K562 (cell line): ENCODE results near the gene ABCC9. TPM values are rescaled to one million over a fixed set of nuclear protein-coding genes. Genes with fewer than 3 reads are reported as not detected.

Experiments
- ATAC-seq: fragments of 200-7000 bp; cut with Tn5 transposase; 3 replicates; pipeline ENCODE4 v1.9.1; 2020; ENCODE audit warnings: moderate library complexity
- BruUV-seq: library from RNA; stranded (reverse); fragments of 400-500 nt; replicated peaks from 2 replicates; lab custom pipeline; 2021; lab: Mats Ljungman, UMichigan
- CTCF ChIA-PET: fragments of 300-600 bp; formaldehyde crosslinking; extraction: SDS; loops from one replicate; lab custom pipeline; 2021; ENCODE audit warnings: low intra/inter-chr PET ratio; lab: Yijun Ruan, JAX
- POLR2A ChIA-PET: fragments of 300-600, 350-650 bp; sonication (Branson Sonifier 250); formaldehyde crosslinking; extraction: SDS; loops from one replicate; lab custom pipeline; 2021; ENCODE audit warnings: antibody characterized with exemption, inconsistent platforms; lab: Yijun Ruan, JAX
- DNase-seq, 4 experiments: peaks; one replicate each; pipeline versions ENCODE4 v3.0.0 to v3.0.0-alpha.2; 2011 to 2018; ENCODE audit warnings: low spot score in 3 of 4, mixed read lengths in 3 of 4; ENCODE audit errors: extremely low read depth in 1 of 4
- FAIRE-seq: peaks from 2 replicates; lab custom pipeline; 2011; peaks lifted over from hg19 to GRCh38; lab: Jason Lieb, UNC
- H2AFZ ChIP-seq: 2 replicates; pipeline ENCODE4 v1.6.0; 2011; ENCODE audit warnings: low read depth, low read length, control low read depth, inconsistent platforms
- H3K27ac ChIP-seq: fragments of 200-600 bp; 3 replicates; pipeline ENCODE4 v1.8.0; 2011; ENCODE audit warnings: low read depth, mild to moderate bottlenecking, control low read depth, inconsistent platforms, low read length, moderate library complexity, mixed read lengths; ENCODE audit errors: extremely low read depth
- H3K27me3 ChIP-seq, 2 experiments: fragments of 300-600 bp in 1 of 2; 2 replicates in 1 of 2; 3 replicates in 1 of 2; pipeline versions ENCODE4 v1.6.0 to v1.8.0; 2011; ENCODE audit warnings: inconsistent platforms in 2 of 2, low read length in 2 of 2, mild to moderate bottlenecking in 1 of 2, mixed read lengths in 1 of 2, moderate library complexity in 1 of 2; ENCODE audit not compliant: control insufficient read depth in 2 of 2, insufficient read depth in 2 of 2
- H3K36me3 ChIP-seq: fragments of 300-600 bp; 3 replicates; pipeline ENCODE4 v1.8.0; 2011; ENCODE audit warnings: mild to moderate bottlenecking, low read length, inconsistent platforms; ENCODE audit not compliant: control insufficient read depth, insufficient read depth
- H3K4me1 ChIP-seq, 2 experiments: fragments of 200-600 bp in 1 of 2; replicated peaks in 1 of 2; 2 replicates in 1 of 2; 3 replicates in 1 of 2; pipeline versions ENCODE4 v1.5.1 to v1.8.0; 2011; ENCODE audit warnings: inconsistent platforms in 2 of 2, low read length in 2 of 2, mild to moderate bottlenecking in 1 of 2, mixed read lengths in 1 of 2, moderate library complexity in 1 of 2; ENCODE audit not compliant: control insufficient read depth in 2 of 2, insufficient read depth in 2 of 2
- H3K4me2 ChIP-seq: 2 replicates; pipeline ENCODE4 v1.6.1; 2011; ENCODE audit warnings: low read length, control low read depth, inconsistent platforms, mixed read lengths; ENCODE audit not compliant: insufficient read depth
- H3K4me3 ChIP-seq: fragments of 200-600 bp; sonication (generic), shearing (Covaris generic); 2 replicates; pipeline ENCODE4 v1.5.1; 2016; ENCODE audit warnings: control low read depth, inconsistent platforms
- H3K79me2 ChIP-seq: fragments of 200-600 bp; 3 replicates; pipeline ENCODE4 v1.8.0; 2011; ENCODE audit warnings: low read length, inconsistent platforms; ENCODE audit not compliant: control insufficient read depth, insufficient read depth
- H3K9ac ChIP-seq, 2 experiments: 2 replicates each; pipeline versions ENCODE4 v1.6.0 to v1.6.1; 2011; ENCODE audit warnings: low read depth in 2 of 2, low read length in 2 of 2, control low read depth in 1 of 2, inconsistent platforms in 1 of 2, mild to moderate bottlenecking in 1 of 2, mixed read lengths in 1 of 2; ENCODE audit not compliant: insufficient read depth in 1 of 2
- H3K9me1 ChIP-seq: one replicate; pipeline ENCODE4 v1.6.0; 2011; ENCODE audit warnings: inconsistent platforms, mild to moderate bottlenecking, low read length, moderate library complexity; ENCODE audit not compliant: control insufficient read depth, insufficient read depth
- H3K9me3 ChIP-seq: replicated peaks from 2 replicates; pipeline ENCODE4 v1.5.1; 2011; ENCODE audit warnings: low read depth, low read length, inconsistent platforms; ENCODE audit not compliant: control insufficient read depth, insufficient read depth
- H4K20me1 ChIP-seq: replicated peaks from 2 replicates; pipeline ENCODE4 v1.6.1; 2011; ENCODE audit warnings: low read length, inconsistent platforms, mixed read lengths; ENCODE audit not compliant: control insufficient read depth, insufficient read depth
- EHMT2 ChIP-seq: fragments of 450-650 bp; IDR thresholded peaks from 2 replicates; pipeline ENCODE4 v1.6.1; 2018; ENCODE audit warnings: antibody characterized with exemption
- ILK ChIP-seq: fragments of 450-650 bp; IDR thresholded peaks from 2 replicates; pipeline ENCODE4 v1.6.1; 2016; ENCODE audit warnings: missing genetic modification characterization, low read depth, mild to moderate bottlenecking, missing compliant biosample characterization, moderate library complexity, borderline replicate concordance
- KAT2B ChIP-seq: IDR thresholded peaks from one replicate; pipeline ENCODE4 v1.6.1; 2012; ENCODE audit warnings: low read depth, mild to moderate bottlenecking, control low read depth, inconsistent platforms, low read length, moderate library complexity
- LEF1 ChIP-seq: fragments of 450-650 bp; IDR thresholded peaks from 2 replicates; pipeline ENCODE4 v1.6.1; 2016; ENCODE audit warnings: mild to moderate bottlenecking
- NRF1 ChIP-seq, 2 experiments: fragments of 450-650 bp; IDR thresholded peaks in 1 of 2; conservative IDR thresholded peaks in 1 of 2; 2 replicates each; pipeline ENCODE4 v1.6.1; 2014; ENCODE audit warnings: mild to moderate bottlenecking in 2 of 2
- PCBP1 ChIP-seq: fragments of 200-400 bp; formaldehyde crosslinking; IDR thresholded peaks from 2 replicates; pipeline ENCODE4 v1.6.1; 2018; ENCODE audit warnings: mild to moderate bottlenecking, low read depth, low read length; ENCODE audit not compliant: poor library complexity, severe bottlenecking
- POLR2A ChIP-seq: fragments of 450-650 bp; conservative IDR thresholded peaks from 2 replicates; pipeline ENCODE4 v1.6.1; 2016
- PTBP1 ChIP-seq: fragments of 200-400 bp; formaldehyde crosslinking; IDR thresholded peaks from 2 replicates; pipeline ENCODE4 v1.6.1; 2017; ENCODE audit warnings: low read depth, low read length
- SIN3B ChIP-seq: fragments of 450-650 bp; IDR thresholded peaks from 2 replicates; pipeline ENCODE4 v1.6.1; 2017; ENCODE audit warnings: low read depth, mild to moderate bottlenecking, moderate library complexity
- SNRNP70 ChIP-seq: fragments of 200-400 bp; formaldehyde crosslinking; optimal IDR thresholded peaks from 2 replicates; pipeline ENCODE3; 2017; ENCODE audit warnings: low read depth, low read length
- TSC22D4 ChIP-seq: fragments of 450-650 bp; IDR thresholded peaks from 2 replicates; pipeline ENCODE4 v1.6.1; 2016; ENCODE audit warnings: missing genetic modification characterization, missing biosample characterization, control low read depth
- ZNF282 ChIP-seq: sonication (generic); formaldehyde crosslinking; IDR thresholded peaks from 2 replicates; pipeline ENCODE4 v1.8.1; 2023; ENCODE audit warnings: missing genetic modification reagents
- WGBS: fragments of 100-300 bp; shearing (Covaris generic); methylation state at CpG from one replicate; pipeline ENCODE4 v1.1.6; 2016; ENCODE audit warnings: low coverage, mixed read lengths; ENCODE audit not compliant: insufficient coverage; ENCODE audit errors: missing lambda C conversion rate; 5-methylcytosine and 5-hydroxymethylcytosine counted together
- in situ Hi-C: fragments of 300-500 bp; cut with MboI; formaldehyde crosslinking; loops from 4 replicates; pipeline ENCODE4 v1.15.0; 2018; ENCODE audit warnings: inconsistent platforms, mixed read lengths
- intact Hi-C: fragments of 100-400 bp; cut with micrococcal nuclease; formaldehyde crosslinking; loops from 2 replicates; pipeline ENCODE4 v1.14.2; 2022
- polyA plus RNA-seq, 8 experiments: library from polyadenylated mRNA; depleted of rRNA in 4 of 8; stranded (reverse) in 5 of 8; unstranded in 3 of 8; fragments of >200 nt; fragmentation: Nextera tagmentation in 2 of 8; fragmentation: Illumina TruSeq in 1 of 8; extraction: Ambion mirVana in 2 of 8; extraction: Trizol in 1 of 8; gene quantifications; 2 replicates each; pipeline versions ENCODE4 v1.2.1 to v1.2.3, GENCODE V29; 2011 to 2014; ENCODE audit warnings: inconsistent platforms in 1 of 8, missing spikeins in 1 of 8
- total RNA-seq, 7 experiments: library from RNA; depleted of rRNA in 6 of 7; stranded (reverse); fragments of >200 nt in 6 of 7; fragmentation: Illumina TruSeq in 2 of 7; extraction: Trizol in 2 of 7; gene quantifications; 2 replicates each; pipeline versions ENCODE4 v1.2.1 to v1.2.3, GENCODE V29; 2011 to 2021; ENCODE audit warnings: low replicate concordance in 1 of 7
- TF ChIP-seq, protein P1 (sequence below): fragments of 250-450 bp; sonication (Bioruptor Pico); IDR thresholded peaks from 2 replicates; pipeline ENCODE4 v1.8.0; 2022; ENCODE audit warnings: inconsistent platforms
- TF ChIP-seq, protein P2 (sequence below): fragments of 250-450 bp; sonication (Bioruptor Pico); IDR thresholded peaks from 2 replicates; pipeline ENCODE4 v1.4.0; 2020; ENCODE audit warnings: mild to moderate bottlenecking

ABCC9 gene
- total and polyA plus RNA-seq, 9 of the 15 experiments (the other 6 are each of a cell fraction or from before 2014, with no cell fraction given), result 0.05 to 0.40 (median 0.18) TPM

DNA sequence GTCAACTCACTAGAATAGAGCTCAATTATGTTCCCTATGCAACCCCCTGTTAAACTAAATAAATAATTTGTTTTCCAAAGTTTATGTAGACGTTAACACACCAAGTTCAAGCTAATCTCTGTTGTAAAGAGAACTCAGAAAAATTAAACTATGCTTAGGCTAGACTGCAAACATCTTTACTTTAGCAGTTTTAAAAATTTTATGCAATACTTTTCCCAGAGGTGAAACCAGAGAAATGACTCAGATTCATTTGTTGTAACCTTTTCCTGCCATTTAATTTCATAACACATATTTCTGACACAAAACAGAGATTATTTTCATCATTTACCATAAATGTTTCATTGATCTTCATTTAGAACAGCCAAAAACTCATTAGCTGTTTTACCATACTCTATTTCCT, 27.4 kb downstream of the ABCC9 start:
- intact Hi-C loops, result no loop called here
- no TSS peak for BruUV-seq
- no peaks in the 10 kb centered on the region for H3K36me3 ChIP-seq
- H3K4me2 ChIP-seq, result no peak overlapping the region
- no peak for ATAC-seq
- no peaks in the 10 kb centered on the region for H3K4me1 ChIP-seq
- TF ChIP-seq SIN3B, result no peak
- TF ChIP-seq NRF1 (conservative IDR thresholded peaks at IDR 0.05 in 1 of 2, IDR thresholded peaks at IDR 0.05 in 1 of 2), result no peak
- no peak for TF ChIP-seq TSC22D4 (tag)
- TF ChIP-seq SNRNP70, result no peak
- TF ChIP-seq EHMT2, result no peak
- no peak for TF ChIP-seq ZNF282 (CRISPR knock-in tag)
- no peak for TF ChIP-seq ILK (tag)
- no peak for TF ChIP-seq PCBP1
- TF ChIP-seq, protein P1, sequence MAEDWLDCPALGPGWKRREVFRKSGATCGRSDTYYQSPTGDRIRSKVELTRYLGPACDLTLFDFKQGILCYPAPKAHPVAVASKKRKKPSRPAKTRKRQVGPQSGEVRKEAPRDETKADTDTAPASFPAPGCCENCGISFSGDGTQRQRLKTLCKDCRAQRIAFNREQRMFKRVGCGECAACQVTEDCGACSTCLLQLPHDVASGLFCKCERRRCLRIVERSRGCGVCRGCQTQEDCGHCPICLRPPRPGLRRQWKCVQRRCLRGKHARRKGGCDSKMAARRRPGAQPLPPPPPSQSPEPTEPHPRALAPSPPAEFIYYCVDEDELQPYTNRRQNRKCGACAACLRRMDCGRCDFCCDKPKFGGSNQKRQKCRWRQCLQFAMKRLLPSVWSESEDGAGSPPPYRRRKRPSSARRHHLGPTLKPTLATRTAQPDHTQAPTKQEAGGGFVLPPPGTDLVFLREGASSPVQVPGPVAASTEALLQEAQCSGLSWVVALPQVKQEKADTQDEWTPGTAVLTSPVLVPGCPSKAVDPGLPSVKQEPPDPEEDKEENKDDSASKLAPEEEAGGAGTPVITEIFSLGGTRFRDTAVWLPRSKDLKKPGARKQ (CRISPR knock-in tag), result no peak
- TF ChIP-seq PTBP1, result no peak
- TF ChIP-seq, protein P2, sequence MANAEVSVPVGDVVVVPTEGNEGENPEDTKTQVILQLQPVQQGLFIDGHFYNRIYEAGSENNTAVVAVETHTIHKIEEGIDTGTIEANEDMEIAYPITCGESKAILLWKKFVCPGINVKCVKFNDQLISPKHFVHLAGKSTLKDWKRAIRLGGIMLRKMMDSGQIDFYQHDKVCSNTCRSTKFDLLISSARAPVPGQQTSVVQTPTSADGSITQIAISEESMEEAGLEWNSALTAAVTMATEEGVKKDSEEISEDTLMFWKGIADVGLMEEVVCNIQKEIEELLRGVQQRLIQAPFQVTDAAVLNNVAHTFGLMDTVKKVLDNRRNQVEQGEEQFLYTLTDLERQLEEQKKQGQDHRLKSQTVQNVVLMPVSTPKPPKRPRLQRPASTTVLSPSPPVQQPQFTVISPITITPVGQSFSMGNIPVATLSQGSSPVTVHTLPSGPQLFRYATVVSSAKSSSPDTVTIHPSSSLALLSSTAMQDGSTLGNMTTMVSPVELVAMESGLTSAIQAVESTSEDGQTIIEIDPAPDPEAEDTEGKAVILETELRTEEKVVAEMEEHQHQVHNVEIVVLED (CRISPR knock-in tag), result no peak
- TF ChIP-seq POLR2A, result no peak
- no peak for TF ChIP-seq KAT2B
- TF ChIP-seq LEF1, result no peak
- H4K20me1 ChIP-seq, result no peaks in the 10 kb centered on the region
- no peaks in the 10 kb centered on the region for H3K27me3 ChIP-seq
- H2AFZ ChIP-seq, result no peak overlapping the region
- CTCF ChIA-PET, result no interaction called here
- H3K27ac ChIP-seq, result no peak overlapping the region
- no peaks in the 10 kb centered on the region for H3K9me1 ChIP-seq
- WGBS, result 0% methylated on average over 1 of the region's 1 CpG
- H3K9ac ChIP-seq, result no peak overlapping the region
- H3K9me3 ChIP-seq, result no peaks in the 10 kb centered on the region
- DNase-seq, result no peak
- no peak overlapping the region for H3K4me3 ChIP-seq
- in situ Hi-C loops, result no loop called here
- POLR2A ChIA-PET, result no interaction called here
- no peak for FAIRE-seq
- H3K79me2 ChIP-seq, result no peaks in the 10 kb centered on the region
